Caco-2 (cell line): ENCODE measurements around the gene SH3BP5. TPM values are rescaled to one million over a fixed set of nuclear protein-coding genes. Genes with fewer than 3 reads are reported as not detected.

Experiments
- BruUV-seq: library from RNA; stranded (reverse); fragments of 400-500 nt; replicated peaks from 2 replicates; lab custom pipeline; 2021; lab: Mats Ljungman, UMichigan
- CTCF ChIA-PET: fragments of 300-600 bp; sonication (Branson Sonifier 250); formaldehyde crosslinking; loops from one replicate; lab custom pipeline; 2022; ENCODE audit warnings: antibody characterized with exemption; lab: Charles Lee
- POLR2A ChIA-PET: fragments of 300-600 bp; sonication (Branson Sonifier 250); formaldehyde crosslinking; loops from one replicate; lab custom pipeline; 2022; ENCODE audit warnings: antibody characterized with exemption; lab: Charles Lee
- DNase-seq, 2 experiments: peaks; one replicate each; pipeline versions ENCODE4 v3.0.0 to v3.0.0-alpha.2; 2020 to 2022
- H3K27me3 ChIP-seq: replicated peaks from 2 replicates; pipeline ENCODE4 v1.6.0; 2011; ENCODE audit warnings: low read length; ENCODE audit not compliant: control insufficient read depth, insufficient read depth
- H3K36me3 ChIP-seq: 2 replicates; pipeline ENCODE4 v1.5.1; 2011; ENCODE audit warnings: low read length; ENCODE audit not compliant: control insufficient read depth, insufficient read depth
- H3K4me1 ChIP-seq: fragments of 250-450 bp; sonication (Bioruptor Pico); 2 replicates; pipeline ENCODE4 v1.5.1; 2020; ENCODE audit warnings: mild to moderate bottlenecking
- H3K4me3 ChIP-seq: 2 replicates; pipeline ENCODE4 v1.5.1; 2011; ENCODE audit warnings: low read depth, mild to moderate bottlenecking, control low read depth, low read length
- H3K9me3 ChIP-seq: fragments of 250-450 bp; sonication (Bioruptor Pico); 2 replicates; pipeline ENCODE4 v1.5.1; 2020; ENCODE audit warnings: mild to moderate bottlenecking, moderate library complexity
- H3K27ac Mint-ChIP-seq: one replicate; pipeline ENCODE4 v1.8.0; 2022; ENCODE audit warnings: mixed read lengths; ENCODE audit not compliant: unreplicated experiment
- H3K27me3 Mint-ChIP-seq: one replicate; pipeline ENCODE4 v1.8.0; 2022; ENCODE audit warnings: mixed read lengths; ENCODE audit not compliant: insufficient read depth, unreplicated experiment
- H3K36me3 Mint-ChIP-seq: one replicate; pipeline ENCODE4 v1.8.0; 2022; ENCODE audit warnings: mild to moderate bottlenecking, mixed read lengths; ENCODE audit not compliant: insufficient read depth, unreplicated experiment
- H3K4me1 Mint-ChIP-seq: one replicate; pipeline ENCODE4 v1.8.0; 2022; ENCODE audit warnings: low read depth, mixed read lengths; ENCODE audit not compliant: unreplicated experiment
- H3K4me3 Mint-ChIP-seq: one replicate; pipeline ENCODE4 v1.8.0; 2022; ENCODE audit warnings: mild to moderate bottlenecking, moderate library complexity, mixed read lengths; ENCODE audit not compliant: unreplicated experiment
- H3K9me3 Mint-ChIP-seq: one replicate; pipeline ENCODE4 v1.8.0; 2022; ENCODE audit warnings: mixed read lengths; ENCODE audit not compliant: unreplicated experiment
- intact Hi-C: fragments of 100-400 bp; cut with micrococcal nuclease; formaldehyde crosslinking; loops from one replicate; pipeline ENCODE4 v1.10.0; 2022; ENCODE audit not compliant: unreplicated experiment
- total RNA-seq: library from RNA; stranded (reverse); gene quantifications from 2 replicates; pipeline ENCODE4 v1.2.3, GENCODE V29; 2022
- TF ChIP-seq, protein P1 (sequence below), 2 experiments: fragments of 200-600 bp in 1 of 2; IDR thresholded peaks; 1 replicate in 1 of 2; 2 replicates in 1 of 2; pipeline versions ENCODE4 v1.5.1 to v1.8.0; 2011 to 2022; ENCODE audit warnings: antibody characterized with exemption in 1 of 2, control low read depth in 1 of 2, inconsistent platforms in 1 of 2, low read depth in 1 of 2, low read length in 1 of 2, mild to moderate bottlenecking in 1 of 2, moderate library complexity in 1 of 2; ENCODE audit not compliant: insufficient read depth in 1 of 2, severe bottlenecking in 1 of 2, unreplicated experiment in 1 of 2

SH3BP5 gene
- total RNA-seq, 1 experiment from 2014 or later: 26.1 TPM

DNA sequence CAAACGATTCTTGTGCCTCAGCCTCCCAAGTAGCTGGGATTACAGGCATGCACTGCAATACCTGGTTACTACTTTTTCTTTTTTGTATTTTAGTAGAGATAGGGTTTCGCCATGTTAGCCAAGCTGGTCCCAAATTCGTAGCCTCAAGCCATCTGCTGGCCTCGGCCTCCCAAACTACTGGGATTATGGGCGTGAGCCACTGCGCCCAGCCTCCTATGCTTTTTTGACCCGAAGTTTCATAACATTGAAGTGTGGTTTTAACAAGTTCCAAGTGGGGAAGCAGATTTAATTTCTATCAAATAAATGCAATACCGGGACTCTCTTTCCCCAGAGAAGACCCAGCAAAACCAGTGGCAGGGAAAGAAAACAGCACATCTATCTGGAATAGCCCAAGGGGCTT lies 13.7 kb downstream of the SH3BP5 start:
- no peak for DNase-seq
- no peaks in the 10 kb centered on the region for H3K36me3 ChIP-seq
- no peaks in the 10 kb centered on the region for H3K27me3 ChIP-seq
- TF ChIP-seq, protein P1, sequence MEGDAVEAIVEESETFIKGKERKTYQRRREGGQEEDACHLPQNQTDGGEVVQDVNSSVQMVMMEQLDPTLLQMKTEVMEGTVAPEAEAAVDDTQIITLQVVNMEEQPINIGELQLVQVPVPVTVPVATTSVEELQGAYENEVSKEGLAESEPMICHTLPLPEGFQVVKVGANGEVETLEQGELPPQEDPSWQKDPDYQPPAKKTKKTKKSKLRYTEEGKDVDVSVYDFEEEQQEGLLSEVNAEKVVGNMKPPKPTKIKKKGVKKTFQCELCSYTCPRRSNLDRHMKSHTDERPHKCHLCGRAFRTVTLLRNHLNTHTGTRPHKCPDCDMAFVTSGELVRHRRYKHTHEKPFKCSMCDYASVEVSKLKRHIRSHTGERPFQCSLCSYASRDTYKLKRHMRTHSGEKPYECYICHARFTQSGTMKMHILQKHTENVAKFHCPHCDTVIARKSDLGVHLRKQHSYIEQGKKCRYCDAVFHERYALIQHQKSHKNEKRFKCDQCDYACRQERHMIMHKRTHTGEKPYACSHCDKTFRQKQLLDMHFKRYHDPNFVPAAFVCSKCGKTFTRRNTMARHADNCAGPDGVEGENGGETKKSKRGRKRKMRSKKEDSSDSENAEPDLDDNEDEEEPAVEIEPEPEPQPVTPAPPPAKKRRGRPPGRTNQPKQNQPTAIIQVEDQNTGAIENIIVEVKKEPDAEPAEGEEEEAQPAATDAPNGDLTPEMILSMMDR (IDR thresholded peaks at IDR 0.05; ENCODE audit: insufficient read depth in 1 of 2, low read depth in 1 of 2, low read length in 1 of 2, severe bottlenecking in 1 of 2, unreplicated experiment in 1 of 2): no peak
- Mint-ChIP-seq H3K4me1 (peaks cover 17% of the 10 kb centered on the region), H3K4me3 (no peak overlapping the region), H3K27ac (no peak overlapping the region), H3K27me3 (no peaks in the 10 kb centered on the region), H3K36me3 (no peaks in the 10 kb centered on the region), H3K9me3 (no peaks in the 10 kb centered on the region)
- no peak overlapping the region for H3K4me3 ChIP-seq
- intact Hi-C loops: no loop called here
- ChIA-PET POLR2A (no interaction called here), CTCF (interaction anchor here (0.6 kb wide), 1 partner anchor 50 kb away, joined by 3 read pairs; no protein-coding TSS in a partner anchor)
- peaks cover 28% of the 10 kb centered on the region for H3K4me1 ChIP-seq
- no TSS peak for BruUV-seq
- no peaks in the 10 kb centered on the region for H3K9me3 ChIP-seq

DNA sequence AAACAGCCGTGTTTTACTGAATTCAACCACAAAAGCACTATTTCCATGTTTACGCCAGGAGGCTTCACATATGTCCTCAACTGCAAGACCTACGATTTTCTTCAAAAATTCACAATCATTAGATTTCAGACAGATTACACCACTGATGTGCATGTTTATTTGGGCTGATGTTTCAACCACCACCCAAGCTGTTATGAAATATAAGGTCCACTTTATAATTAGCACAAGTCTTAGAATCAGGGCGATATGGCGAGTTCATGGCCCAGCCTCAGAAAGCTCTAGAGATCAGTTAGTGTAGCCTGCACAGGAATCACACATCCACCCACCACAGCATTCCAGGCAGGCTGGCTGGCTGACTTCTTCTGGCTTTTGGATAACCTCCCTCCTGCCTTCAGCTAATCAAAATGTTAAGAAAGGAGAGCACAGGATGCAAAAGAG lies 15.4 kb downstream of the SH3BP5 start:
- intact Hi-C loops: no loop called here
- Histone ChIP-seq H3K27me3 (no peaks in the 10 kb centered on the region), H3K4me3 (no peak overlapping the region), H3K9me3 (no peaks in the 10 kb centered on the region), H3K4me1 (peaks cover 33% of the 10 kb centered on the region), H3K36me3 (no peaks in the 10 kb centered on the region)
- Mint-ChIP-seq H3K9me3 (no peaks in the 10 kb centered on the region), H3K4me1 (peaks cover 17% of the 10 kb centered on the region), H3K27me3 (no peaks in the 10 kb centered on the region), H3K36me3 (peaks cover 5% of the 10 kb centered on the region), H3K27ac (no peak overlapping the region), H3K4me3 (no peak overlapping the region)
- ChIA-PET POLR2A (no interaction called here), CTCF (no interaction called here)
- no peak for DNase-seq
- BruUV-seq: no TSS peak
- TF ChIP-seq, protein P1 (IDR thresholded peaks at IDR 0.05; ENCODE audit: insufficient read depth in 1 of 2, low read depth in 1 of 2, low read length in 1 of 2, severe bottlenecking in 1 of 2, unreplicated experiment in 1 of 2): no peak

DNA sequence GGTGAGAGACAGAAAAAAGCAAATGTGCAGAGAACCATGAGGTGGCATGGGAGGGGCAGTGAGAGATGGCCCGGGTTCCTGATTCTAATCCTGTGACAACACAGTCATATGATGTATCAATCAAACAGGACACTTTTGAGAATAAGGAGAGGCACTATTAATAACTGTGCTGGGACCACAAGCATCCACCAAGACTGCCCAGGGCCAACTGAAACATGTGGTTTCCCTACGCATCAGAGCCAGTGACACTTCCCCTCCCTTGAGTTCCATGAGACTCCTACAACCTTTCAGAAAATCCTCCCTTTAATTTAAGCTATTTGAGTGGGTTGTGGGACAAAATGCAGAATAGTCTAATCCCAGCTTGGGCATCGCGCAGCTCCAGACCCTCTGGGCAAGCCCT lies 17.4 kb downstream of the SH3BP5 start:
- Histone ChIP-seq H3K36me3 (no peaks in the 10 kb centered on the region), H3K4me1 (peaks cover 47% of the 10 kb centered on the region), H3K4me3 (no peak overlapping the region), H3K27me3 (no peaks in the 10 kb centered on the region), H3K9me3 (no peaks in the 10 kb centered on the region)
- ChIA-PET CTCF (no interaction called here), POLR2A (no interaction called here)
- Mint-ChIP-seq H3K4me1 (peaks cover 23% of the 10 kb centered on the region), H3K27ac (no peak overlapping the region), H3K4me3 (no peak overlapping the region), H3K9me3 (no peaks in the 10 kb centered on the region), H3K36me3 (peaks cover 20% of the 10 kb centered on the region), H3K27me3 (no peaks in the 10 kb centered on the region)
- DNase-seq: no peak
- TF ChIP-seq, protein P1 (IDR thresholded peaks at IDR 0.05; ENCODE audit: insufficient read depth in 1 of 2, low read depth in 1 of 2, low read length in 1 of 2, severe bottlenecking in 1 of 2, unreplicated experiment in 1 of 2): no peak
- no TSS peak for BruUV-seq
- intact Hi-C loops: no loop called here
